GM18526 (cell line): ENCODE measurements around the gene HCN2.

ENCODE experiments used
- POLR2A ChIP-seq: IDR thresholded peaks from 3 replicates; pipeline ENCODE4 v1.6.1; 2011; ENCODE audit not compliant: insufficient read length; ENCODE audit errors: extremely low read depth

HCN2 gene

GRCh38 chr19:634975-635652, 45.4 kb downstream of the HCN2 start:
- TF ChIP-seq POLR2A, result no peak

- no peak for TF ChIP-seq POLR2A
Observed at GRCh38 chr19:638906-639252, 49.2 kb downstream of the HCN2 start.

GRCh38 chr19:639253-640160, 49.8 kb downstream of the HCN2 start, which contains the start of gene FGF22:
TSS of gene FGF22 (plus strand) at chr19:639879. CDS start at chr19:639926, 47 bp downstream.
- no peak for TF ChIP-seq POLR2A

- TF ChIP-seq POLR2A, result no peak
Observed at GRCh38 chr19:640161-640558, 50.5 kb downstream of the HCN2 start.

GRCh38 chr19:640606-641189, 51.0 kb downstream of the HCN2 start:
- no peak for TF ChIP-seq POLR2A

- no peak for TF ChIP-seq POLR2A
Observed at GRCh38 chr19:641702-642101, 52.0 kb downstream of the HCN2 start.

GRCh38 chr19:642767-643727, 53.4 kb downstream of the HCN2 start:
- TF ChIP-seq POLR2A, result no peak

- TF ChIP-seq POLR2A, result no peak
Observed at GRCh38 chr19:643736-644135, 54.1 kb downstream of the HCN2 start.

- no peak for TF ChIP-seq POLR2A
Observed at GRCh38 chr19:644363-644762, 54.7 kb downstream of the HCN2 start.

- TF ChIP-seq POLR2A, result no peak
Observed at GRCh38 chr19:644789-645188, 55.1 kb downstream of the HCN2 start.

- TF ChIP-seq POLR2A, result no peak
Observed at GRCh38 chr19:645912-646778, 56.5 kb downstream of the HCN2 start.

- no peak for TF ChIP-seq POLR2A
Observed at GRCh38 chr19:646779-647565, 57.3 kb downstream of the HCN2 start.

GRCh38 chr19:647566-648284, 58.0 kb downstream of the HCN2 start:
- TF ChIP-seq POLR2A, result no peak

GRCh38 chr19:648305-648704, 58.6 kb downstream of the HCN2 start:
- TF ChIP-seq POLR2A, result no peak
